OCI-LY1 (cell line): ENCODE data around the gene RAB40A.

ENCODE experiments used
- H2AFZ ChIP-seq: fragments of 200-600 bp; sonication (generic), shearing (Covaris generic); 2 replicates; pipeline ENCODE4 v1.6.0; 2014; ENCODE audit warnings: antibody characterized with exemption, mild to moderate bottlenecking, low read length
- H3F3A ChIP-seq: fragments of 200-600 bp; sonication (generic), shearing (Covaris generic); 2 replicates; pipeline ENCODE4 v1.6.0; 2014; ENCODE audit warnings: mild to moderate bottlenecking, antibody characterized with exemption, low read length, moderate library complexity; ENCODE audit not compliant: insufficient read depth
- H3K27ac ChIP-seq: fragments of 200-600 bp; sonication (generic); 2 replicates; pipeline ENCODE4 v1.5.1; 2014; ENCODE audit warnings: low read length, mixed run types, mild to moderate bottlenecking, low read depth; ENCODE audit not compliant: poor library complexity, severe bottlenecking
- H3K27me3 ChIP-seq: fragments of 200-600 bp; sonication (generic); 2 replicates; pipeline ENCODE4 v1.6.0; 2014; ENCODE audit warnings: antibody characterized with exemption, mild to moderate bottlenecking, low read length, moderate library complexity; ENCODE audit not compliant: insufficient read depth
- H3K36me3 ChIP-seq: fragments of 200-600 bp; sonication (generic); 2 replicates; pipeline ENCODE4 v1.6.1; 2014; ENCODE audit warnings: mild to moderate bottlenecking, antibody characterized with exemption, low read length, moderate library complexity, mixed read lengths; ENCODE audit not compliant: insufficient read depth
- H3K4me1 ChIP-seq: fragments of 200-600 bp; sonication (generic); 2 replicates; pipeline ENCODE4 v1.5.1; 2014; ENCODE audit warnings: mild to moderate bottlenecking, low read length, moderate library complexity; ENCODE audit not compliant: insufficient read depth, severe bottlenecking
- H3K4me2 ChIP-seq: fragments of 200-600 bp; sonication (generic), shearing (Covaris generic); 2 replicates; pipeline ENCODE4 v1.6.1; 2014; ENCODE audit warnings: low read length
- H3K4me3 ChIP-seq: fragments of 200-600 bp; sonication (generic); 2 replicates; pipeline ENCODE4 v1.5.1; 2014; ENCODE audit warnings: low read length, low read depth, mild to moderate bottlenecking, mixed read lengths; ENCODE audit not compliant: poor library complexity, severe bottlenecking
- H3K79me2 ChIP-seq: fragments of 200-600 bp; shearing (Covaris generic); 2 replicates; pipeline ENCODE4 v1.6.1; 2016; ENCODE audit warnings: mixed run types, low read length, mixed read lengths; ENCODE audit not compliant: insufficient read depth
- H3K9ac ChIP-seq: fragments of 200-600 bp; sonication (generic), shearing (Covaris generic); 2 replicates; pipeline ENCODE4 v1.6.1; 2014; ENCODE audit warnings: mild to moderate bottlenecking, low read length, mixed read lengths
- H3K9me2 ChIP-seq: fragments of 200-600 bp; sonication (generic), shearing (Covaris generic); 2 replicates; pipeline ENCODE4 v1.6.1; 2014; ENCODE audit warnings: low read depth, mild to moderate bottlenecking, low read length, mixed read lengths
- H3K9me3 ChIP-seq: fragments of 200-600 bp; shearing (Covaris generic); 2 replicates; pipeline ENCODE4 v1.6.1; 2014; ENCODE audit warnings: low read length, mixed read lengths
- H4K20me1 ChIP-seq: fragments of 200-600 bp; sonication (generic), shearing (Covaris generic); 2 replicates; pipeline ENCODE4 v1.6.0; 2016; ENCODE audit warnings: mild to moderate bottlenecking, low read length; ENCODE audit not compliant: insufficient read depth
- EZH2 ChIP-seq: fragments of 200-600 bp; sonication (generic), shearing (Covaris generic); IDR thresholded peaks from 2 replicates; pipeline ENCODE4 v1.8.0; 2017; ENCODE audit warnings: borderline replicate concordance, mixed run types, mild to moderate bottlenecking, antibody characterized with exemption, low read length, moderate library complexity, mixed read lengths
- TF ChIP-seq, protein P1 (sequence below): fragments of 200-600 bp; sonication (generic), shearing (Covaris generic); IDR thresholded peaks from 2 replicates; pipeline ENCODE4 v1.5.1; 2017; ENCODE audit warnings: mild to moderate bottlenecking, antibody characterized with exemption, low read length, moderate library complexity, mixed read lengths

The RAB40A gene

DNA sequence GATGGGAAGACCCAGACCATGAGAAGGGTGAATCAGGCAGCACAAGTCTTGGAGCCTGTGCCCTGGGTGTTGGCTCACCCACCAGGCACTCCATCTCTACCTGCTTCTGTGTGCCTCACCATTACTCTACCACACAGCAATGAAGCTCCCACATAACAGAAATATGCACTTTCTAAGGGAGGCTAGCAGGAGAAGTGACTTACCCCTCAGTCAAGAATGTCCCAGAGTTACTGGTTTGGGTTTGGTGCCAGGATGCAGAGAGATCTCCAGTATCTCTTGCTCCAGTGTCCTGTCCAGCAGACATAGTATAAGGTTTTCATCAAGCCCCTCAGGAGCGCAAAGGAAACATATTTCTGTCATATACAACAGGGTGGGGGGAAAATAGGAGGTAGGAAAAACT, 11.3 kb upstream of the RAB40A start:
- Histone ChIP-seq H4K20me1 (no peaks in the 10 kb centered on the region), H3K27ac (no peak overlapping the region), H3K4me1 (no peaks in the 10 kb centered on the region), H3K9me3 (no peaks in the 10 kb centered on the region), H3K36me3 (no peaks in the 10 kb centered on the region), H2AFZ (no peak overlapping the region), H3K27me3 (no peaks in the 10 kb centered on the region), H3F3A (no peaks in the 10 kb centered on the region), H3K4me3 (no peak overlapping the region), H3K4me2 (no peak overlapping the region), H3K79me2 (no peaks in the 10 kb centered on the region), H3K9ac (no peak overlapping the region), H3K9me2 (no peaks in the 10 kb centered on the region)
- TF ChIP-seq, protein P1, sequence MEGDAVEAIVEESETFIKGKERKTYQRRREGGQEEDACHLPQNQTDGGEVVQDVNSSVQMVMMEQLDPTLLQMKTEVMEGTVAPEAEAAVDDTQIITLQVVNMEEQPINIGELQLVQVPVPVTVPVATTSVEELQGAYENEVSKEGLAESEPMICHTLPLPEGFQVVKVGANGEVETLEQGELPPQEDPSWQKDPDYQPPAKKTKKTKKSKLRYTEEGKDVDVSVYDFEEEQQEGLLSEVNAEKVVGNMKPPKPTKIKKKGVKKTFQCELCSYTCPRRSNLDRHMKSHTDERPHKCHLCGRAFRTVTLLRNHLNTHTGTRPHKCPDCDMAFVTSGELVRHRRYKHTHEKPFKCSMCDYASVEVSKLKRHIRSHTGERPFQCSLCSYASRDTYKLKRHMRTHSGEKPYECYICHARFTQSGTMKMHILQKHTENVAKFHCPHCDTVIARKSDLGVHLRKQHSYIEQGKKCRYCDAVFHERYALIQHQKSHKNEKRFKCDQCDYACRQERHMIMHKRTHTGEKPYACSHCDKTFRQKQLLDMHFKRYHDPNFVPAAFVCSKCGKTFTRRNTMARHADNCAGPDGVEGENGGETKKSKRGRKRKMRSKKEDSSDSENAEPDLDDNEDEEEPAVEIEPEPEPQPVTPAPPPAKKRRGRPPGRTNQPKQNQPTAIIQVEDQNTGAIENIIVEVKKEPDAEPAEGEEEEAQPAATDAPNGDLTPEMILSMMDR, result no peak
- TF ChIP-seq EZH2, result no peak

DNA sequence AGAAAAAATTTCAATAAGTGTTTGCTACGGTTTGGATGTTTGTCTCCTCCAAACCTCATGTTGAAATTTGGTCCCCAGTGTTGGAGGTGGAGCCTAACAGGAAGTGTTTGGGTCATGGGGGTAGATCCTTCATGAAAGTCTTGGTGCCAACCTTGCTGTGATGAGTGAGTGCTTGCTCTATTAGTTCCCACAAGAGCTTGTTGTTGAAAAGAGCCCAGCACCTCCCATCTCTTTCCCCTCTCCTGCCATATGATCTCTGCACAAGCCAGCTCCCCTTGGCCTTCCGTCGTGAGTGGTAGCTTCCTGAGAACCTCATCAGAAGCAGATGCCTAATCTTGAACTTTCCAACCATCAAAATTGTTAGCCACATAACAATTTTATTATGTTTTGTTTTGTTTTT, 10.3 kb upstream of the RAB40A start:
- no peaks in the 10 kb centered on the region for H3K36me3 ChIP-seq
- no peaks in the 10 kb centered on the region for H3K27me3 ChIP-seq
- no peak overlapping the region for H2AFZ ChIP-seq
- H3F3A ChIP-seq, result no peaks in the 10 kb centered on the region
- no peaks in the 10 kb centered on the region for H3K4me1 ChIP-seq
- H4K20me1 ChIP-seq, result no peaks in the 10 kb centered on the region
- H3K79me2 ChIP-seq, result no peaks in the 10 kb centered on the region
- no peak overlapping the region for H3K4me3 ChIP-seq
- no peak for TF ChIP-seq EZH2
- TF ChIP-seq, protein P1, result no peak
- no peak overlapping the region for H3K9ac ChIP-seq
- H3K27ac ChIP-seq, result no peak overlapping the region
- no peaks in the 10 kb centered on the region for H3K9me2 ChIP-seq
- H3K4me2 ChIP-seq, result no peak overlapping the region
- H3K9me3 ChIP-seq, result no peaks in the 10 kb centered on the region

DNA sequence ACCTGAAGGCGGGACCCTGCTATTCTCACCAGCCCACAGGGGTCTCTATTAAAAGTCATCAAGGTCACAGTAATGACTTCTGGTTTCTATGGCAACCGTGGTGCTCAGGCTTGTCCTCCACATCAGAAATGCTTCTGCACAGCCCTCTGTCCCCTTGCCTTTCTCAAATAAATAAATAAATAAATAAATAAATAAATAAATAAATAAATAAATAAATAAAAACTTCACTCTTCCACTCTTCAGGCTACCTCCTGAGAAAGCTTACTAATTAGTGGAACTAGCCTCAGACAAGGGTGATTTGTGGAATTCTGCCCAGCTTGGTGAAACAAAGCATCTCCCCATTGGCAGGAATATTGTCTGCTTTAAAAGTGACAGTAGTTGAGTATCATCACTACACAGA, 5.5 kb upstream of the RAB40A start:
- Histone ChIP-seq H4K20me1 (no peaks in the 10 kb centered on the region), H3K4me1 (no peaks in the 10 kb centered on the region), H3K9me2 (no peaks in the 10 kb centered on the region)

DNA sequence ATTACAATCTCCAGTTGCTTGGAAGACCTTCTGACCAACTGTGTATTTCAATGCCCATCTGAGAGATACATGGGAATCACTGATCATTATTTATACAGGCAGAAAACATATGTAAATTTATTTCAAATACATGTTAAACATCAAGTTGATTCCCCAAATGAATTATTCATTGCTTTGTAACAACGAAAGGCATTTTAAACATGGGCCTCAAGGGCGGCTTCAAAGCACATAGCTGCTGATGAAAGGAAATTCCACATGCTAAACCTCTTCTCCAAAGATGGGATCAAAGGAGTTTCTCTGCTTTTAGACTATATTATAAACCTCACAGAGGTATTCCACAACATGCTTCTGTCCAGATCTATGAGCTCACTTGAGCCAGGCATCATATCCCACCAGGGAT, 4.3 kb upstream of the RAB40A start:
- Histone ChIP-seq H3K27me3 (no peaks in the 10 kb centered on the region), H3K9ac (no peak overlapping the region), H2AFZ (no peak overlapping the region), H4K20me1 (no peaks in the 10 kb centered on the region), H3K9me3 (no peaks in the 10 kb centered on the region), H3K4me2 (no peak overlapping the region), H3K4me3 (no peak overlapping the region), H3K27ac (no peak overlapping the region), H3K4me1 (no peaks in the 10 kb centered on the region), H3K36me3 (no peaks in the 10 kb centered on the region), H3K79me2 (no peaks in the 10 kb centered on the region), H3K9me2 (no peaks in the 10 kb centered on the region), H3F3A (no peaks in the 10 kb centered on the region)
- TF ChIP-seq, protein P1, result no peak
- TF ChIP-seq EZH2, result no peak

More for the DNA sequence above, 5.5 kb upstream of the RAB40A start:
- H2AFZ ChIP-seq, result no peak overlapping the region
- H3K36me3 ChIP-seq, result no peaks in the 10 kb centered on the region
- H3K27ac ChIP-seq, result no peak overlapping the region
- H3K79me2 ChIP-seq, result no peaks in the 10 kb centered on the region
- no peak for TF ChIP-seq EZH2
- no peak overlapping the region for H3K4me2 ChIP-seq
- no peaks in the 10 kb centered on the region for H3K27me3 ChIP-seq
- H3K9me3 ChIP-seq, result no peaks in the 10 kb centered on the region
- H3K9ac ChIP-seq, result no peak overlapping the region
- no peaks in the 10 kb centered on the region for H3F3A ChIP-seq
- no peak overlapping the region for H3K4me3 ChIP-seq
